Spleen (tissue), 7 donors: ENCODE data around the gene GJE1.

ENCODE experiments used
- POLR2A ChIP-seq, 3 donors: fragments of 450-650 bp; IDR thresholded peaks; one replicate each; pipeline ENCODE4 v1.5.1; 2017; ENCODE audit warnings: antibody characterized with exemption in 3 of 3, mild to moderate bottlenecking in 1 of 3
- POLR2AphosphoS5 ChIP-seq, 3 donors: sonication (generic); formaldehyde crosslinking; IDR thresholded peaks; one replicate each; pipeline ENCODE4 v1.5.1; 2017; ENCODE audit warnings: antibody characterized with exemption in 3 of 3
- TF ChIP-seq, protein P1 (sequence below), 11 experiments: fragments of 200-600 bp in 7 of 11; fragments of 450-650 bp in 4 of 11; sonication (generic) in 4 of 11; IDR thresholded peaks in 8 of 11; conservative IDR thresholded peaks in 3 of 11; 1 replicate in 7 of 11; 2 replicates in 4 of 11; pipeline versions ENCODE4 v1.4.0 to v1.8.0; 2016 to 2021; ENCODE audit warnings: antibody characterized with exemption in 11 of 11, inconsistent platforms in 4 of 11, mild to moderate bottlenecking in 1 of 11
- donor health status: DM: no; HTN: no; CAD: no; lungs with moderate emphysema.
- donor health status: DM: no; HTN: no; CAD: no.
- donor health status: DM: no; HTN: no; CAD: no.

- TF ChIP-seq, protein P1, sequence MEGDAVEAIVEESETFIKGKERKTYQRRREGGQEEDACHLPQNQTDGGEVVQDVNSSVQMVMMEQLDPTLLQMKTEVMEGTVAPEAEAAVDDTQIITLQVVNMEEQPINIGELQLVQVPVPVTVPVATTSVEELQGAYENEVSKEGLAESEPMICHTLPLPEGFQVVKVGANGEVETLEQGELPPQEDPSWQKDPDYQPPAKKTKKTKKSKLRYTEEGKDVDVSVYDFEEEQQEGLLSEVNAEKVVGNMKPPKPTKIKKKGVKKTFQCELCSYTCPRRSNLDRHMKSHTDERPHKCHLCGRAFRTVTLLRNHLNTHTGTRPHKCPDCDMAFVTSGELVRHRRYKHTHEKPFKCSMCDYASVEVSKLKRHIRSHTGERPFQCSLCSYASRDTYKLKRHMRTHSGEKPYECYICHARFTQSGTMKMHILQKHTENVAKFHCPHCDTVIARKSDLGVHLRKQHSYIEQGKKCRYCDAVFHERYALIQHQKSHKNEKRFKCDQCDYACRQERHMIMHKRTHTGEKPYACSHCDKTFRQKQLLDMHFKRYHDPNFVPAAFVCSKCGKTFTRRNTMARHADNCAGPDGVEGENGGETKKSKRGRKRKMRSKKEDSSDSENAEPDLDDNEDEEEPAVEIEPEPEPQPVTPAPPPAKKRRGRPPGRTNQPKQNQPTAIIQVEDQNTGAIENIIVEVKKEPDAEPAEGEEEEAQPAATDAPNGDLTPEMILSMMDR (IDR thresholded peaks at IDR 0.05 in 8 of 11, conservative IDR thresholded peaks at IDR 0.05 in 3 of 11): no peak
- TF ChIP-seq POLR2A (IDR thresholded peaks at IDR 0.05): no peak
- no peak for TF ChIP-seq POLR2AphosphoS5 (IDR thresholded peaks at IDR 0.05)
These were observed 42.0 kb downstream of the GJE1 start for GRCh38 chr6:142174703-142175102.
